Osteoblast (primary cell): Measurements from ENCODE around the gene CD96. TPM values are rescaled to one million over a fixed set of nuclear protein-coding genes. Genes with fewer than 3 reads are reported as not detected.

ENCODE experiments used
- DNase-seq: peaks from one replicate; pipeline ENCODE4 v3.0.0; 2011; ENCODE audit warnings: low spot score, mixed read lengths; ENCODE audit not compliant: insufficient read length; ENCODE audit errors: missing footprints
- H2AFZ ChIP-seq: 2 replicates; pipeline ENCODE4 v1.6.0; 2011; ENCODE audit warnings: mild to moderate bottlenecking, low read length
- H3K27ac ChIP-seq: 2 replicates; pipeline ENCODE4 v1.5.1; 2011; ENCODE audit warnings: mild to moderate bottlenecking, low read depth, low read length, moderate library complexity
- H3K27me3 ChIP-seq: 2 replicates; pipeline ENCODE4 v1.6.0; 2012; ENCODE audit warnings: mild to moderate bottlenecking, control low read depth, inconsistent platforms, low read length, moderate library complexity; ENCODE audit not compliant: insufficient read depth
- H3K36me3 ChIP-seq: 2 replicates; pipeline ENCODE4 v1.5.1; 2011; ENCODE audit warnings: mild to moderate bottlenecking, low read length, control low read depth, moderate library complexity; ENCODE audit not compliant: insufficient read depth
- H3K4me1 ChIP-seq: 2 replicates; pipeline ENCODE4 v1.5.1; 2011; ENCODE audit warnings: mild to moderate bottlenecking, low read length, control low read depth, moderate library complexity; ENCODE audit not compliant: insufficient read depth
- H3K4me2 ChIP-seq: 2 replicates; pipeline ENCODE4 v1.6.0; 2011; ENCODE audit warnings: mild to moderate bottlenecking, low read length; ENCODE audit not compliant: insufficient read depth
- H3K4me3 ChIP-seq: fragments of 200-600 bp; sonication (generic); 3 replicates; pipeline ENCODE4 v1.5.1; 2012; ENCODE audit warnings: mild to moderate bottlenecking, low read length, inconsistent platforms; ENCODE audit not compliant: insufficient read depth
- H3K79me2 ChIP-seq: 2 replicates; pipeline ENCODE4 v1.6.0; 2012; ENCODE audit warnings: mild to moderate bottlenecking, low read length, control low read depth, inconsistent platforms; ENCODE audit not compliant: insufficient read depth
- H3K9me3 ChIP-seq: 2 replicates; pipeline ENCODE4 v1.5.1; 2011; ENCODE audit warnings: low read depth, low read length, control low read depth
- H4K20me1 ChIP-seq: 2 replicates; pipeline ENCODE4 v1.6.0; 2012; ENCODE audit warnings: mild to moderate bottlenecking, low read length, control low read depth; ENCODE audit not compliant: insufficient read depth
- total RNA-seq: library from RNA; depleted of rRNA; stranded (reverse); fragments of >200 nt; gene quantifications from 2 replicates; pipeline ENCODE4 v1.2.3, GENCODE V29; 2012
- TF ChIP-seq, protein P1 (sequence below): IDR thresholded peaks from 2 replicates; pipeline ENCODE4 v1.5.1; 2011; ENCODE audit warnings: mild to moderate bottlenecking, low read depth, low read length, moderate library complexity; ENCODE audit errors: extremely low read depth

CD96 gene
- total RNA-seq, 1 donor = not detected

DNA sequence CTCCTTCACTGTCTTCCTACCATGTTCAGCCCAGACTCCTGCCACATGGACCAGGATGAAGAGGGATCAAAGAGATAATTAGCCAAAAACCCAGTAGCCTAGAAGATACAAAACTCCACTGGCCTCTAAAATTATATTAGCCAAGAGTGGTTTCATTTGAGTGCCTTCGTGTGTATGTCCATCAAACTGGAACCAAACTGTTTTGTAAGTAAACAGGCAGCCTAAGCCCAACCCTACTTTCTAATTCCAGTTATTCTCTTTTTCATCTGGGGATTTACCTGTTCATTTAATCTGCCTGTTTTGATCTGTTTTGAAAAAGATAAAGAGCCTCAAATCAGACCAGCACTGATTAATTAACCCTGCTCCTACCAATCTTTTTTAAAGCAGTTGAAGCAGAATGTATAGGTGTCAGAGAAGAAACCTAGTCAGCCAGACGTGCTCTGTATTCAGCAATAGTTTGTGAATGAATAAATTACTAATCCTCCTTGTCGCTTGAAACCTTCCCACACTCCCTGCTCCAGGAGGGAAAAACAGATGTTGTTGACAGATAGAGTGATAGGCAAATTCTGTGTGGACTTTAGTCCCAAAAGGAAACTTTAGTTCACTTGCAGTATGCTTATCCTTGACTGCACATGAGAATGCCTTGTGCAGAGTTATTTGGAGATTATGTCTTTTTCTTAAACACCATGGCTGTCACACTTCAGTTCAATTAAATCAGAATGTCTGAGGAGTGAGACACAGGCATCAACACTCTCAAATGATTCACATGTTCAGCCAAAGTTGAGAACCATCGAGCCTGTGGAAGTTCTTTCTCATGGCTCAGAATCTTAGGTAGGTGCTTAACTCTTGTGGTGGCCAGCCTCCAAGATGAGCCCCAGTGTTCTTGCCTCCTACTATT lies 108.6 kb downstream of the CD96 start:
- no peaks in the 10 kb centered on the region for H4K20me1 ChIP-seq
- DNase-seq = no peak
- no peak overlapping the region for H3K27ac ChIP-seq
- H3K27me3 ChIP-seq = peaks cover 10% of the 10 kb centered on the region
- H3K79me2 ChIP-seq = no peaks in the 10 kb centered on the region
- H3K4me1 ChIP-seq = no peaks in the 10 kb centered on the region
- no peaks in the 10 kb centered on the region for H3K36me3 ChIP-seq
- no peak overlapping the region for H3K4me3 ChIP-seq
- no peak overlapping the region for H2AFZ ChIP-seq
- TF ChIP-seq, protein P1, sequence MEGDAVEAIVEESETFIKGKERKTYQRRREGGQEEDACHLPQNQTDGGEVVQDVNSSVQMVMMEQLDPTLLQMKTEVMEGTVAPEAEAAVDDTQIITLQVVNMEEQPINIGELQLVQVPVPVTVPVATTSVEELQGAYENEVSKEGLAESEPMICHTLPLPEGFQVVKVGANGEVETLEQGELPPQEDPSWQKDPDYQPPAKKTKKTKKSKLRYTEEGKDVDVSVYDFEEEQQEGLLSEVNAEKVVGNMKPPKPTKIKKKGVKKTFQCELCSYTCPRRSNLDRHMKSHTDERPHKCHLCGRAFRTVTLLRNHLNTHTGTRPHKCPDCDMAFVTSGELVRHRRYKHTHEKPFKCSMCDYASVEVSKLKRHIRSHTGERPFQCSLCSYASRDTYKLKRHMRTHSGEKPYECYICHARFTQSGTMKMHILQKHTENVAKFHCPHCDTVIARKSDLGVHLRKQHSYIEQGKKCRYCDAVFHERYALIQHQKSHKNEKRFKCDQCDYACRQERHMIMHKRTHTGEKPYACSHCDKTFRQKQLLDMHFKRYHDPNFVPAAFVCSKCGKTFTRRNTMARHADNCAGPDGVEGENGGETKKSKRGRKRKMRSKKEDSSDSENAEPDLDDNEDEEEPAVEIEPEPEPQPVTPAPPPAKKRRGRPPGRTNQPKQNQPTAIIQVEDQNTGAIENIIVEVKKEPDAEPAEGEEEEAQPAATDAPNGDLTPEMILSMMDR = no peak
- no peaks in the 10 kb centered on the region for H3K9me3 ChIP-seq
- H3K4me2 ChIP-seq = no peak overlapping the region

DNA sequence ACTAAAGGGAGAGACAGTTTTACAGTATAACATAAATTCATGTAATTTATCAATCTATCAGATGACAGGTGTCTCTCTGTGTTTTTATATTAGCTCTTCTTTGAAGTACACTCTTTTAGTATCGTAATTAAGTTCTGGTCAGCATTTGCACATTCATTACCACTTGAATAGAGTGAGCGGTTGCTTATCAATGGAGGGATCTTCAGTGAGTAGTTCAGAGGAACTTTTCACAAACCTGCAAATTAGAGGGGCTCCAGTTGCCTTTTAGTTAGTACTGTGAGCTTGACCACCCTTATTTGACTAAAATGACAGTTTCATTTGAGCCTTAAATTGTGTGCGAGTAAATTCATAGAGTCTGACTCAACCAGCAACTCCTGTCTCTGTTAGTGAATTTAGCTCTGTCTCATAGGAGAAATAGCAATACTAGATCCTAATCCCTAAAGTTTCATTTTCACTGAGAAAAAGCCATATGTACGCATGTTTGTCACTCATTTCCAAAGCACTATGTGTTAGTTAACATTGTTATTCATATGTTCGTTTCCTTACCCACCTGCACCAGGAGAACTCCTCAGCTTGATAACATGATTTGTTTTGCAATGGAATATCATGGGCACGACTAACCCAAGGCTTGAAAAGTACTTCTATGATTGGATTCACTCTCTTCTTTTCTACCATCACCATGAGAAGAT lies 110.6 kb downstream of the CD96 start:
- no peaks in the 10 kb centered on the region for H3K4me1 ChIP-seq

DNA sequence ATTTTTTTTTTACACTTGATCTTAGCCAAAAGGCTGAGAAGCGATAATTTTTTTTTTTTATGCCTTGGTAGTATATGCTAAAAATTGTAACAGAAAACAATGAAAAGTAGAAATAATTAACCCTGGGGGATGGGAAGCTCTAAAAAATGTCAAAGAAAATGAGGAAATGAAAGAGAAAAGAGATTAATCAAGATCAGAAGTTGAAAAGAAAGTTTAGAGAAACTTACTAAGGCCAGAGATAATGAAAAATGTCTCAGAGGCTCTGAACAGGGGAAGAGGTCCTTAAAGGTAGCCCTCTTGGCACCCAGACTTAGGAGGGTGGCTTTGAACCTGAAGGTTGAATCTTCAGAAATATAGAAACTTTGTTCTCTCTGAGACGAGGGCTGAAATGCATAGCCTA lies 111.8 kb downstream of the CD96 start:
- Histone ChIP-seq H3K27ac (no peak overlapping the region), H3K4me1 (no peaks in the 10 kb centered on the region), H3K4me2 (no peak overlapping the region), H3K79me2 (no peaks in the 10 kb centered on the region), H3K9me3 (no peaks in the 10 kb centered on the region), H2AFZ (no peak overlapping the region), H3K27me3 (peaks cover 19% of the 10 kb centered on the region), H3K4me3 (no peak overlapping the region), H3K36me3 (no peaks in the 10 kb centered on the region), H4K20me1 (no peaks in the 10 kb centered on the region)
- TF ChIP-seq, protein P1 = no peak
- DNase-seq = no peak

More for the DNA sequence above, 110.6 kb downstream of the CD96 start:
- H3K27ac ChIP-seq = no peak overlapping the region
- TF ChIP-seq, protein P1 = no peak
- no peak overlapping the region for H3K4me2 ChIP-seq
- no peaks in the 10 kb centered on the region for H3K9me3 ChIP-seq
- H3K27me3 ChIP-seq = peaks cover 13% of the 10 kb centered on the region
- H3K79me2 ChIP-seq = no peaks in the 10 kb centered on the region
- no peaks in the 10 kb centered on the region for H4K20me1 ChIP-seq
- H3K36me3 ChIP-seq = no peaks in the 10 kb centered on the region
- no peak overlapping the region for H3K4me3 ChIP-seq
- DNase-seq = no peak
- H2AFZ ChIP-seq = no peak overlapping the region

DNA sequence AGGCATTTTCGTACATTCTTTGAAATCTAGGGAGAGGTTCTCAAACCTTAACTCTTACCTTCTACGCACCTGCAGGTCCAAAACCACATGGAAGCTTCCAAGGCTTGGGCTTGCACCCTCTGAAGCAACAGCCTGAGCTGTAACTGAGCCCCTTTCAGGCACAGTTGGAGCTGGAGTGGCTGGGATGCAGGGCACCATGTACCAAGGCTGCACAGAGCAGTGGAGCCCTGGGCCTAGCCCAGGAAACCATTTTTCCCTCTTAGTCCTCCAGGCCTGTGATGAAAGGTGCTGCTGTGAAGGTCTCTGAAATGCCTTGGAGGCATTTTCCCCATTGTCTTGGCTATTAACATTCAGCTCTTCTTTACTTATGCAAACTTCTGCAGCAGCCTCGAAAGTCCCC lies 120.0 kb downstream of the CD96 start:
- Histone ChIP-seq H3K36me3 (no peaks in the 10 kb centered on the region), H4K20me1 (no peaks in the 10 kb centered on the region), H3K9me3 (no peaks in the 10 kb centered on the region), H3K27ac (no peak overlapping the region), H3K4me2 (no peak overlapping the region), H3K4me3 (no peak overlapping the region), H3K27me3 (peaks cover 18% of the 10 kb centered on the region), H2AFZ (no peak overlapping the region), H3K79me2 (no peaks in the 10 kb centered on the region), H3K4me1 (peaks cover 6% of the 10 kb centered on the region)
- DNase-seq = no peak
- TF ChIP-seq, protein P1 = no peak
